ENCODE measurements around the gene FKBP4. TPM values are rescaled to one million over a fixed set of nuclear protein-coding genes. Genes with fewer than 3 reads are reported as not detected.

The FKBP4 gene
- total RNA-seq, 6 donors from 2014 or later = 19.1 to 62.8 (median 29.8) TPM

Other genes starting within 250 kb of the FKBP4 start
- gene ITFG2, start 17.7 kb downstream of the FKBP4 start, total RNA-seq = 100 to 1,000 TPM in 1 of 6 donors, 10 to 100 TPM in 5; 34.0 to 388 (median 41.0) TPM
- gene NRIP2, start 40.1 kb downstream of the FKBP4 start, total RNA-seq = under 1 TPM in 2 of 6 donors, not detected in 4; 0.23 to 0.74 TPM
- gene TEX52, start 62.1 kb downstream of the FKBP4 start, total RNA-seq = not detected
- gene FOXM1, start 82.2 kb downstream of the FKBP4 start, total RNA-seq = 10 to 100 TPM in 1 of 6 donors, 1 to 10 TPM in 4, not detected in 1; 2.1 to 27.6 (median 4.9) TPM
- 10 to 100 TPM in 5 of 6 donors, 1 to 10 TPM in 1; 9.4 to 15.7 (median 12.3) TPM for gene RHNO1, start 82.3 kb downstream of the FKBP4 start, total RNA-seq
- 10 to 100 TPM; 10.5 to 24.3 (median 16.6) TPM for gene TULP3, start 95.9 kb downstream of the FKBP4 start, total RNA-seq
- gene TEAD4, start 164.4 kb downstream of the FKBP4 start, total RNA-seq = 10 to 100 TPM; 14.5 to 52.0 (median 43.2) TPM

All from upper lobe of left lung (tissue), 6 donors.